DMS 273 treated with DMSO at 0.1 percent for 48 hours (cell line): ENCODE results near the gene SLC38A1.
"Not testable (repeated sequence)": the region's sequence is repeated elsewhere in the genome, so short reads cannot be mapped to it uniquely, and the experiment has no call there.

Experiments
- DNase-seq: peaks from one replicate; lab custom pipeline; 2025; lab: John Stamatoyannopoulos, UW

SLC38A1 gene

DNA sequence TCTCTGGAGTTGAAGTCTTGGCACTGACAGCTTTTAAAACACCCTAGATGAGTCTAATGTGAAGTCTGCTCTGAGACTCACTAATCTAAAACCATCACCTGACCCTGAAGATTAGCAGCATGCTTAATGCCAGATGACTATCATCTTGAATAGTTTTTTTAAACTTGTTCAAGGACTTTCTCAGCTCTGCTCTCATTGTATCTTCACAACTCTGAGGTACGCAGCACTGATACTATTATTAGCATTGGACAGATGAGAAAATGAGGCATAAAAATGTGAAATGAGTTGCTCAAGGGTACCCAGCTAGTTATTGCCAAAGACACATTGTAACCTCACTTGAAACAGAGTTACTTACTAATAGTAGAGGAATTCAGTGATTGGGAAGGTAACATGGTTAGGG lies 4.8 kb downstream of the SLC38A1 start:
- DNase-seq = no peak

DNA sequence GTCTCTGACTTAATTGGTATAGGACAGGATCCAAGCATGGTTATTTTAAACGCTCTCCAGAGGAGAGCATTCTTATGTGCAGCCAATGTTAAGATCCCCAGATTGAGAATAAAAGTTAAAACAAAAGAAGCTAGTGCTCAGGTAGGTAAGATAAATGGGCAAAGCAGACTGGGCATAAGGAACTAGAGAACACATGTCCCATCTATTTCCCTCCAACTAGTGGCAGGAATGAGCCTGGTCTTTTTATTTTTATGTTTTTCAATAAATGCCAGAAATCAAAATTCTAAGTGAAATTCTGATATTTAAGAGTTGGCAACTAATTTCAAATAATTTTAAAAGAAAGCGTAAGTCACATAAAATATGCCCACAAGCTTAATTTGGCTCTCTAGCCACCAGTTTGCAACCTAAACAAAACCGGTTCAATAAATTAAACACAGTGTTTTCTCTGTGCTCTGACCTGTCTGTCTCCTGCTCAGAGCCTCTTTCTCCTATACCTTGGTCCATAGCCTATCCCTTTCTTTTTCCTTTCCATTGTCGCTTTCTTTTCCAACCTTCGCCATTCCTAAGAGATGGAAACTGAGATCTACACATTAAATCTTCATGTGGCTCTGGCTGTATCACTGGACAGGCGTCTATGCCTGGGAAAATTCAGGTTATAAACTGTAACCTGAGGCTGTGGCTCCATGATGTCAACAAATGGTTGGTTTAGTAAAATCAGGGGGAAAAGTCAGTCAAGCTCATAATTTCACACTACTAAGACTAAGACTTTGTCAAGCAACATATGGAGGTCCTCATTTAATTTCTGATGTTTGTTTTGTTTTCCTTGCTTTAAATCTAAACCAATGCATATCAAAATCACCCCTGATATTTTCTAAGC lies 5.5 kb downstream of the SLC38A1 start:
- no peak for DNase-seq

DNA sequence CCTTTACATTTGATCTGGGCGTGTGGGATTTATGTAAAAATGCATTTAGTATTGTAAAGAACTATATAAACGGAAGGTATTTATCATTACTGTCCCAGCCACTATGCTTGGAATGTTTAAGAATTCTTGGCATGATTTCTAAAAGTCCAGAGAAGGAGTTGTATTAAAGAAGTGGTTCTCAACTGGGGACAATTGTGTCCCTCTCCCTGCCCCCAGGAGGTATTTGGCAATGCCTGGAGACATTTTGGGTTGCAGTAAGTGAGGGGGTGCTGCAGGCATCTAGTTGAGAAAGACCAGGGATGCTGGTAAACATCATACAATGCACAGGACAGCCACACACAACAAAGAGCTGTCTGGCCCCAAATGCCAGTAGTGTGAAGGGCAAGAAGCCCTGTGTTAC lies 7.2 kb downstream of the SLC38A1 start:
- DNase-seq = no peak

DNA sequence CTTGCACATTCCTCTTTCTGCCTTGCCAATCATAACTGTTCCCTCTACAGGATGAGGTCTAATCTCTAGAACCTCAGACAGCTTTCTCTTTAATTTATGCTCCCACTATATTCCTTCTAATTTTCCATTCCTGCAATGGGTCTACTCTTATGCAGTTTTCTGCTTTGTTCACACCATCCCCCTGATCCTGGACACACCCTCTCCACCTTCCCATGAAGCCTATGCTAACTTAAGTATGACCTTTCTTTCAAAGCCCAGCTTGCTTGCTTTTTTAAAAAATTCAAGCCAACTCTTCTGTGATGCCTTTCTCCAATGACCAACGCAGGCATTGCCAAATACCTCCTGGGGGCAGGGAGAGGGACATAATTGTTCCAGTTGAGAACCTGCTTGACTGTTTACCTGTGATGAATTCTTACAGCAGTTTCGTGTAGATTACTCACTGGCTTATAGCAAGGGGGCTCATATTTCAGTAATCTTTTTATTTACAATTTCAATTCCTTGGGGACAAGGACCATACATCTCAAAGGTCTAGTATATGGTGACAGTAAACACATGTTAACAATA lies 7.8 kb downstream of the SLC38A1 start:
- no peak for DNase-seq

DNA sequence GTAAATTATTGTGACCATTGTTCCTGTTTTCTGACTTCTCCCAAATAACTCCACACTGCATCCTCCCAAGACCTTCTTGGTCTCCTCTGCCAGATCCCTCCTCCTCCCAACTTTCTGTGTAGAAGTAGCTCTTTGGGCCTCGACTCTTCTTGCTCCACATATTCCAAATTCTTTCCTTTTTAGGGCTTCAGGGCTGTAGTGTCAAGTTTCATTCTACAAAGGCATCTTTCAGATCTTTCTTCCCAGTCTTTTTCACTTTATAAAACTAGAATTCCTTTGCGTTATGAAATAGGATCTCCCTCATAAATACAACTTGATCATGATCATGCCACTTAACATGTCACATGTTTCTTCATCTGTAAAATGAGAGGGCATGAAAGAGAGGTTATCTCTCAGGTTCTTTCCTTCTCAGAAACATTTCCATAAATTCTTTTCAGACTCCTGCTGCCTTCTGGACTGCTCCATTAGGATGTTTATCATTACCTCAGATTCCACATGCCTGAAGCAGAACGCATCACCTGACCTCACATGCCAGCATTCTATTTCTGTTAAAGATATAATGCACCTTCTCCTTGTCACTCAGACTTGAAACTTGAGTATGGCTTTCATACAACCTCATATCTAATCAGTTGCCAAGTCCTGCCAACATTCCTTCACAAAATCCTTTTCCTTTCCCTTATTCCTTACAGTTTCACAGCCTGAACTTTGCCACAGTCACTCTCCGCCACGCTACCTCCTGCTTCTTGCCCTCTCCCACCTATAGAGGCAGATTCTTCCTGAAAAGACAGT lies 8.5 kb downstream of the SLC38A1 start:
- DNase-seq = no peak

DNA sequence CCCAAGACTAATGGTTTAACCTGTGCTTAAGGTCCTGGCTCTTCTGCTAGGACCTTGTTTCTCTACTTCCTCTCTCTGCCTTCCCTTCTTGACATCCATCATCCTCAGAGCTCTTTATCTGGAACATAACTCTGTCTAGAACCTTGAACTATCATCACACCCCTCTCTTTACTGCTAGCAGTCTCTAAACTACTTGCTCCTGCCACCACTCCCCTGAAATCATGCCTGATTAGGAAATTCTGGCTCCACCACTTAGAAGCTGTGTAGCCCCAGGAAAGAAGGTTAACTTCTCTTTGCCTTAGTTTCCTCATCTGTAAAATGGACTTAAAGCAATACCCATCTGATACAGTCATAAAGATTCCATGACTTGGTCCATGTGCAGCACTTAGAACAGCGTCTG lies 9.1 kb downstream of the SLC38A1 start:
- no peak for DNase-seq

DNA sequence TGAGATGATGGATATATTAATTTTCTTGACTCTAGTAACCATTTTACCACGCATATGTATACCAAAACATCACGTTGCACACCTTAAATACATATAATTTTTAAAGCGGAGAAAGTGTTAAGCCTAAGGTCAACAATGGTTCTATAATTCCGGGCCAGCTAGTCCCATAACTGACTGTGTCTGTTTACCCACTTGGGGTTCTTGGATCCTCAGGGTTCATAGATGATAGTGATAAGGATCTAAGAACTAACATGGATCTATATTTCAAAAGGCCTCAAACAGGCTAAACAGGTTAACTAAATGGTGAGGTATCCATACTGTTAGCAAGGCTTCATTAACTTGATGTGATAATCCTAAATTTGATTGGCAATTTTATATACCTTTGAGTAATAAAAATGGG lies 9.8 kb downstream of the SLC38A1 start:
- no peak for DNase-seq

DNA sequence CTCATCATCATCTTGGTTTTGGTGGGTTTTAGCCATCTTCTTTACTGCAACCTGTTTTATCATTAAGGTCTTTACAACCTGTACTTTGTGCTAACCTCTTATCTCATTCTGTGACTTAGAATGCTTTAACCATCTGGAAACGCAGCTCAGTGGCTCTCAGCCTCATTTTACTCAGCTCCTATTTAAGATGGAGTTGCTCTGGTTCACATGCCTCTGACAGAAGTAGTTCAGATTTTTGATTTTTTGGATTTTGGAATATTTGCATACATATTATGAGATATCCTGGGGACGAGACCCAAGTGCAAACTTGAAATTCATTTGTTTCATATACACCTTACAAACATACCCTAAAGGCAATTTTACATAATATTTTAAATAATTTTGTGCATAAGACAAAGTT lies 10.7 kb downstream of the SLC38A1 start:
- DNase-seq = no peak

DNA sequence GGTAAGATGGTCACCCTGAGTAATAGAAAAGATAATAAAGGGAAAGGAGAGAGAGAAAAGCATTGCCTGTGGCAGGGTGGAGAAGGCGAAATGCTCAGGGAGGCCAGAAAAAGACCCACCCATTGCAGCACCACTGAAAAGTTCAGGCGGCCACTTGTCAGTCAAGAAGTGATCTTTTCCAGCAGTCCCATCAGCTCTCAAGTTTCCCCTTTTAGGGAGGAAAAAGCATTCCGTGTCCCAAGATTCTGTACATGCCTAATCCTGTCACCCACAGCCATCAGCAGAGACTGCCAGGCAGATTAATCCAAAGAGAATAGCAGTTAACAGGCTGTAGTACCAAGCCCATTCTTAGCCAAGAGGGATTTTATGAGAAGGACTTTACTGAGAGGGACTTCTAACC lies 11.9 kb downstream of the SLC38A1 start:
- no peak for DNase-seq

DNA sequence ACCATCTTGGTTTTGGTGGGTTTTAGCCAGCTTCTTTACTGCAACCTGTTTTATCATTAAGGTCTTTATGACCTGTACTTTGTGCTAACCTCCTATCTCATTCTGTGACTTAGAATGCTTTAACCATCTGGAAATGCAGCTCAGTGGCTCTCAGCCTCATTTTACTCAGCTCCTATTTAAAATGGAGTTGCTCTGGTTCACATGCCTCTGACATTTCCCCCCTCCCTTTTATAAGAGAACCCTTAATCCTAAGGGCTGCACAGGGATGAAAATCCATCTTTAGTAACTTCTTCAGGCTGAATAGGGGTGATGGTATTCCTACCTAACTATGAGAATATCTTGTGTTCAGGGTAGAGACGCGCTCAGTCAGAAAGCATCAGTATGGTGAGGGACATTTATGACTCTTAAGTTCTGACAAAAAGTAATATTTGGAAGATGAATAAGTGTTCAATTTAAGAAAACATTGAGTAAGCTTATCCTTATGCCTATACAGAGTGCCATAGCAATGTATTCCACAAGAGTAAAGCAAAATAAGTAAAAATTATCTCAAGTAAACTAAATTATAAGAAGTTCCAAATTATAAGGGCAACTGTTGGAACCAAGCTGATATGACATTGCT lies 15.2 kb downstream of the SLC38A1 start:
- DNase-seq = no peak

DNA sequence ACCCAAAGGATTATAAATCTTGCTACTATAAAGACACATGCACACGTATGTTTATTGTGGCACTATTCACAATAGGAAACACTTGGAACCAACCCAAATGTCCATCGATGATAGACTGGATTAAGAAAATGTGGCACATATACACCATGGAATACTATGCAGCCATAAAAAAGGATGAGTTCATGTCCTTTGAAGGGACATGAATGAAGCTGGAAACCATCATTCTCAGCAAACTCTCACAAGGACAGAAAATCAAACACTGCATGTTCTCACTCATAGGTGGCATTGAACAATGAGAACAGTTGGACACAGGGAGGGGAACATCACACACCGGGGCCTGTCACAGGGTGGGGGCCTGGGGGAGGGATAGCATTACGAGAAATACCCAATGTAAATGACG lies 16.8 kb downstream of the SLC38A1 start:
- not testable (repeated sequence) for DNase-seq

DNA sequence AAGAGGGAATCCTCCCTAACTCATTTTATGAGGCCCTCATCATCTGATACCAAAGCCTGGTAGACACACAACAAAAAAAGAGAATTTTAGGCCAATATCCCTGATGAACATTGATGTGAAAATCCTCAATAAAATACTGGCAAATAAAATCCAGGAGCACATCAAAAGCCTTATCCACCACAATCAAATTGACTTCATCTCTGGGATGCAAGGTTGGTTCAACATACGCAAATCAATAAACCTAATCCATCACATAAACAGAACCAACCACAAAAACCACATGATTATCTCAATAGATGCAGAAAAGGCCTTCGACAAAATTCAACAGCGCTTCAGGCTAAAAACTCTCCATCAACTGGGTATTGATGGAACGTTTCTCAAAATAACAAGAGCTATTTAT lies 18.9 kb downstream of the SLC38A1 start:
- DNase-seq = not testable (repeated sequence)

DNA sequence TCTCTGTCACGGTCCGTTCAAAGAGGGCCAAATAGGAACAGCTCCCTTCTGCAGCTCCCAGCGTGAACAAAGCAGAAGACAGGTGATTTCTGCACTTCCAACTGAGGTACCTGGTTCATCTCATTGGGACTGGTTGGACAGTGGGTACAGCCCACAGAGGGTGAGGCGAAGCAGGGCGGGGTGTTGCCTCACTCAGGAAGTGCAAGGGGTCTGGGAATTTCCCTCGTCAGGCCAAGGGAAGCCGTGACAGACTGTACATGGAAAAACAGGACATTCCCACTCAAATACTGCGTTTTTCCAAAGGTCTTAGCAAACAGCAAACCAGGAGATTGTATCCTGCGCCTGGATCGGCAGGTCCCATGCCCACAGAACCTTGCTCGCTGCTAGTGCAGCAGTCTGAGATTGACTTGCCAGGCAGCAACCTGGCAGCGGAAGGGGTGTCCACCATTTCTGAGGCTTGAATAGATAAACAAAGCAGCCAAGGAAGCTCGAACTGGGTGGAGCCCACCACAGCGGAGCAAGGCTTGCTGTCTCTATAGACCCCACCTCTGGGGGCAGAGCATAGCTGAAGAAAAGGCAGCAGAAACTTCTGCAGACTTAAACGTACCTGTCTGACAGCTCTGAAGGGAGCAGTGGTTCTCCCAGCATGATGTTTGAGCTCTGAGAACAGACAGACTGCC lies 22.7 kb downstream of the SLC38A1 start:
- no peak for DNase-seq

DNA sequence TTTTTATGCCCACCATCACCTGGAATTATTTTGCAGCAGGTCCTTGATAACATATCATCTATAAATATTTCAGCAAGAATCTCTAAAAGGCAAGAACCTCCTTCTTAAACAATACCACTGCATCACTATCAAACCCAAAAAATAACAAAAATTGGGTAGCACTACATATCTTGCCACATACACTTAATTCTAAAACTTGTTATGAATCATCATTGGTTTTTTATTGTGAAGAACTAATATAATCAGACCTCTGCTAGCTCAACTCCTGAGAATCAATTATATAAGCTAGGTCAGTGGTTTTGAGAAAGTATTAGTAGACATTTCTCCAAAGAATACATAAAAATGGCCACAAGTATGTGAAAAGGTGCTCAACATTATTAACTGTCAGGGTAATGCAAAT lies 23.8 kb downstream of the SLC38A1 start:
- DNase-seq = no peak

DNA sequence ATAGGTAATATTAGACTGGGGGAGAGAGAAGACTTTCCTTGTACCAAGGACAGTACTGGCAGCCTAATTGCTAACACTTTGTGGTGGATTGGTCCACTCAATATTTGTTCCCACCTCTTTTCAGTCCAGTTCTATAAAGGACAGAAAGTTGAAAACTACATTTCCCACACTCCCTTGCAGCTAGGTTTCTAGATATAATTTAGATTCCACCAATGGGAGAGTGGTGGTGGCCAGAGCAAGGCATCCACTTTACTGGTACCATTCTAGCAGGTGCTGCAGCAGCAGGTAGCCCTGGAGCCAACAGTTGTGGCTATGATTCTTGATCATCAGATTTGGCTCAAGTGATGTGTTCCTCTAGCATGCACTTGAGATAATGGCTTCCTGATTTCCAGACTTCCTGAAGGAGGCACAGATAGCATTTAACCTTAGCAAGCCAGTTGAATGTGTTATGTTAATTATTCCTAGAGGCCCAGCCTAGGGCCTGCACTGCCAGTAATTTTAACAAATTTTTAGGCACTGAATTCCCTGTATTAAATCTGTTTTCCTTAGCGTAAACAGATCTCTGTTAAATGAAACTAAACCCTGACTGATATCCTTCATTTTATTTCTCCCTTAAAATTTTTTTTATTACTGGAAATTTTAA lies 24.4 kb downstream of the SLC38A1 start:
- no peak for DNase-seq

DNA sequence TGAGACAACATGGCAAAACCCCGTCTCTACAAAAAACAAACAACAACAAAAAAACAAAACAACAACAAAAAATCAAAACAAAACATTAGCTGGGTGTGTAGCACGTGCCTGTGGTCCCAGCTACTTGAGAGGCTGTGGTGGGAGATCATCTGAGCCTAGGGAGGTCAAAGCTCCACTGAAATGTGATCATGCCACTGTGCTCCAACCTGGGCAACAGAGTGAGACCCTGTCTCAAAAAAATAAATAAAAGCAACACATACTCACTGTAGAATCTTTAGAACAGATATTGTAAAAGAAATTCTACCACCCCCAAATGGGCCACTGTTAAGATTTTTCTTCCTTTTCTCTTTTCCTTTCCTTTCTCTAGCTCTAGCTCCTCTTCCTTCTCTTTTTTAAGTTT lies 26.3 kb downstream of the SLC38A1 start:
- DNase-seq = no peak

DNA sequence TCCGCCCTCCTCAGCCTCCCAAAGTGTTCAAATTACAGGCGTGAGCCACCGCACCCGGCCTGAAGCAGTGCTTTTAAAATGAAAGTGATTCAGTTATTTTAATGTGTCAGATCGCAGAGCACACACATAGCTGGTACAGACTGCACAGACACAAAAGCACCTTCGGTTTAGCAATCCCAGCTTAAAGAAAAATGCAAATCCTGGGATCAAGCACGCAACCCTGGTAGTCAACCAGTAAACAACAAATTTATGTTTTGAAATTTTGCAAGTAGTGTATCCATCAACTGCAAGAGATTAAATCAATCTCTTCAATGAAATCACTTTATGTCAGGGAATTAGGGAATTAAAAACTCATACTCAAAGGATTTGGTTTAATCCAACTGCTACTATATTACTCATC lies 28.4 kb downstream of the SLC38A1 start:
- DNase-seq = no peak

DNA sequence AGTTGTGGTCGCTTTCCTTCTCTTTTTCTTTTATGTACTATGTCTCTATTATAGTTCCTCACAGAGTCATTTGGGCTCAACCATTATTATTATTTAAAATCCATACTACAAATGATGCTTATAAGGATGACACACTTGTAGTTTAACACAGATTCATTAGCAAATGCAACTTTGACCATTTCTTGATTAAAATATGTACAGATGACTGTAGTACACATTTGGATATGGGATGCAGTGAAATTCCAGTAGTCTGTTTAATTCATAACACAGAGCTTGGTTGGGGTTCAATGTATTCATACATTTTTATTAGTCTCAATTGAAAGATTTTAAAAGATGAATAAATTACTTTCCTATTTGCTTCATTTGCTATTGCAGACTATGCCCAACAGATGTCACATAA lies 30.0 kb downstream of the SLC38A1 start:
- DNase-seq = no peak

DNA sequence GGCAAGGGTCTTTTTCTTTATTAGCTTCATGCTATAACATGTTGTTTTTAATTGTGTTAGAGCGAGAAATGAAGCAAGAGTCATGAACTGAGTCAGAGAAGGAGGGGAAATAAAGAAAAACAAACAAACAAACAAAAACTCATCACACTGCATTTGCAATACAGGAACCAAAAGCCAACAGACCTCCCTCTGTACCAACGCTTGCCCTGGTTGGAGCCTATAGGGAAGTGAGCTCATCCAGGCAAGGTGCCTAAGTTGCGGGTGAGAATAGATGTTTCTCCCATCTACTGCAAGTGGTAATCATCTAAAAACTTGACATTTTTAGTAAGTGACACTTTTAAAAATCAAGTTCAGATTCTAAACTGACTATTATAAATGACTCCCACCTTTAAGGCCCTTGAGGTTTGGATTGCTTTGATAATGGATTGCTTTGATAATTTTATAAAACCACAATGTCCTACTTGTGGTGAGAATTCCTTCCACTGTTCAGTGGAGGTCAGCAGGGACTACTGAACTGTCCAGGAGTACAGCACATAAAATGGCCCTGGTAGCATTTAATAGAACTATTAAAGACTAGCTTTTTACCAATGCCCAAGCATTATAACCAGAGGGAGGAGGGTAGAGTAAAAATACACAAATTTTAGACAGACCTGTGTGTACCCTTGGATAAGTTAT lies 31.3 kb downstream of the SLC38A1 start:
- DNase-seq = no peak

DNA sequence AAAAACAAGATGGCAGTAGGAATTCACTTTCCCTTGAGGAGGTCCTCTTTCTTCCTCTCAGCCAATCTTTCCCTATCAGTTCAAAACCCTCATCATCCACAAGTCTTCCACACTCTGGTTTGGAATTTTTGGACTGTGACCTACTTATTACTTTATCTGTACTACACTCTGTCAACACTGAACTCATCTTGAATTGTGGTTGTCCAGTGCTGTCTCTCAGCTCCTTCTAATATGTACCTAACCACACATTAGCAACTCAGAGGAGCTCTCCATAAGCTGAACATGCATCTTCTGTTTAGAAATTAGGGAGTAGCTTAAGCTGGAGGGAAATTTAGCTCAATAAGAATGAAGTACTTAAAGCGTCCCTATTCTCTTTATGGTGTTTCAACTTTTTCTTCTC lies 34.8 kb downstream of the SLC38A1 start:
- no peak for DNase-seq

DNA sequence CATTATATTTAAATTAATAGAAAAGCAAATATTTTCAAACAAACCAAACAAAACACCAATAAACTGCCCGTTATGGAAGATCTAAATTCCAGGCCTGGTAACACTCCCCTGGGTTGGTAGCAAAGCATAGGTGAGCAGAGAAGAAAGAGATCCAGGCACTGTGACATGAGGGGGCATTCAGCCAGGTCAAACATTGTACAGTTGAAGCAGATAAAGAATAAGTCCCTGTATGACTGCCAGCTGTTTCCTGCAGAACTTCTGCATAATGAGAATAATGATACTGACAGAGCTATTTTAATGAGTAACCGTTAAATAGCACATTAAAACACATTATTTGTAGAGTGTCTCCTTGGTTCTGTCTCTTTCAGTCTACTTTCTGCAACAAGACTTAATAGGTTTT lies 35.4 kb downstream of the SLC38A1 start:
- no peak for DNase-seq
